WERI-Rb-1 (cell line): ENCODE measurements around the gene ATP8B4.

Experiments
- DNase-seq: peaks from one replicate; pipeline ENCODE4 v3.0.0-alpha.2; 2020
- H3K27ac ChIP-seq: fragments of 250-450 bp; sonication (Bioruptor Pico); 2 replicates; pipeline ENCODE4 v1.5.1; 2020; ENCODE audit warnings: mild to moderate bottlenecking, moderate library complexity
- H3K27me3 ChIP-seq: fragments of 250-450 bp; sonication (Bioruptor Pico); 2 replicates; pipeline ENCODE4 v1.5.1; 2021; ENCODE audit warnings: mild to moderate bottlenecking, low read depth, moderate library complexity; ENCODE audit not compliant: insufficient read depth, severe bottlenecking
- H3K36me3 ChIP-seq: fragments of 250-450 bp; sonication (Bioruptor Pico); 2 replicates; pipeline ENCODE4 v1.5.1; 2020; ENCODE audit warnings: mild to moderate bottlenecking, moderate library complexity
- H3K4me3 ChIP-seq: 2 replicates; pipeline ENCODE4 v1.5.1; 2011; ENCODE audit warnings: low read depth, mild to moderate bottlenecking, control low read depth, low read length
- H3K9me3 ChIP-seq: fragments of 250-450 bp; sonication (Bioruptor Pico); 2 replicates; pipeline ENCODE4 v1.5.1; 2021; ENCODE audit warnings: mild to moderate bottlenecking, moderate library complexity; ENCODE audit not compliant: severe bottlenecking
- CTCF ChIP-seq: IDR thresholded peaks from 2 replicates; pipeline ENCODE4 v1.5.1; 2011; ENCODE audit warnings: low read depth, mild to moderate bottlenecking, control low read depth, inconsistent platforms, low read length

ATP8B4 gene

DNA sequence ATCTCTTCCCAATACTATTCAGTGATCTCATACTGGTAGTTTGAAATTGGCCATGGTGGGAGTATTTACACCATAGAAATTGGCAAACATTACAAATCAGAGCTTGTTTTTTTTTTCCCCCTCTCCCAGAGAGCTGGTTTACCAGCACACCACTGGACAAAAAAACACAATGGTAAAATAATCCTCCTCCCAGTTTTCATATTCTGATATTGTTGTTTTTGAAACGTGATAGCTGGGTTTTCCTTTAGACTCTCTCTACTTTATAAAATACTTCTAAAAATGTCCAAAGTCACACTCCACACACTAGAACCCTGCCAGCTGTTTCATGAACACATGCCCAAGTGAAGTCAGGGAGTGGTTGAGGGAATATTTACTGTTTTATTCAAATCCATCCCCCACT lies 310.7 kb downstream of the ATP8B4 start:
- H3K36me3 ChIP-seq = no peaks in the 10 kb centered on the region
- H3K27me3 ChIP-seq = no peaks in the 10 kb centered on the region
- H3K27ac ChIP-seq = no peak overlapping the region
- no peak for DNase-seq
- TF ChIP-seq CTCF = no peak
- H3K4me3 ChIP-seq = no peak overlapping the region
- no peaks in the 10 kb centered on the region for H3K9me3 ChIP-seq
